Adipocyte (in vitro differentiated cells): ENCODE results near the gene TMC4.
A peak's percentile ranks its signal among the peaks of the same experiment; 100 is the strongest.

Source experiments
- DNase-seq: peaks from one replicate; pipeline ENCODE4 v3.0.0-alpha.2; 2015; ENCODE audit warnings: low read depth
- H3K27me3 ChIP-seq: replicated peaks from 2 replicates; pipeline ENCODE4 v1.7.0; 2013; ENCODE audit warnings: mild to moderate bottlenecking, low read length, moderate library complexity; ENCODE audit not compliant: control insufficient read depth, insufficient read depth
- H3K36me3 ChIP-seq: 2 replicates; pipeline ENCODE4 v1.7.0; 2013; ENCODE audit warnings: low read length, mild to moderate bottlenecking, moderate library complexity; ENCODE audit not compliant: control insufficient read depth, insufficient read depth, severe bottlenecking
- H3K4me1 ChIP-seq: 2 replicates; pipeline ENCODE4 v1.7.0; 2013; ENCODE audit warnings: mild to moderate bottlenecking, low read length, moderate library complexity; ENCODE audit not compliant: control insufficient read depth, insufficient read depth
- H3K4me3 ChIP-seq: 2 replicates; pipeline ENCODE4 v1.7.0; 2013; ENCODE audit warnings: mild to moderate bottlenecking, low read length, moderate library complexity
- H3K9ac ChIP-seq: 2 replicates; pipeline ENCODE4 v1.7.0; 2013; ENCODE audit warnings: mild to moderate bottlenecking, low read length, moderate library complexity
- H3K9me3 ChIP-seq: 2 replicates; pipeline ENCODE4 v1.7.0; 2013; ENCODE audit warnings: mild to moderate bottlenecking, low read length, moderate library complexity; ENCODE audit not compliant: control insufficient read depth

TMC4 gene

DNA sequence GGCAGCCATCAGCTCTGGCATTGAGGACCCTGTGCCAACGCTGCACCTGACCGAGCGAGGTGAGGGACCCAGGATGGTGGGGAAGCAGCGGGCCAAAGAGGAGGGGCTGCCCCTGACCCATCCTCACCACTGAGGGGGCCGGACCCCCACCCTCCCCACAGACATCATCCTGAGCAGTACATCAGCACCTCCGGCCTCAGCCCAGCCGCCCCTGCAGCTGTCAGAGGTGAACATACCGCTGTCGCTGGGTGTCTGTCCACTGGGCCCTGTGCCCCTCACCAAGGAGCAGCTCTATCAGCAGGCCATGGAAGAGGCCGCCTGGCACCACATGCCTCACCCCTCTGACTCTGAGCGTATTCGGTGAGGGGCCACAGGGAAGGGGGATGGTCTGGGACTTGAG lies 20.7 kb downstream of the TMC4 start:
- Histone ChIP-seq H3K4me1 (peaks cover 21% of the 10 kb centered on the region), H3K36me3 (peaks cover 85% of the 10 kb centered on the region), H3K27me3 (no peaks in the 10 kb centered on the region), H3K9me3 (no peaks in the 10 kb centered on the region), H3K4me3 (no peak overlapping the region), H3K9ac (no peak overlapping the region)
- no peak for DNase-seq

DNA sequence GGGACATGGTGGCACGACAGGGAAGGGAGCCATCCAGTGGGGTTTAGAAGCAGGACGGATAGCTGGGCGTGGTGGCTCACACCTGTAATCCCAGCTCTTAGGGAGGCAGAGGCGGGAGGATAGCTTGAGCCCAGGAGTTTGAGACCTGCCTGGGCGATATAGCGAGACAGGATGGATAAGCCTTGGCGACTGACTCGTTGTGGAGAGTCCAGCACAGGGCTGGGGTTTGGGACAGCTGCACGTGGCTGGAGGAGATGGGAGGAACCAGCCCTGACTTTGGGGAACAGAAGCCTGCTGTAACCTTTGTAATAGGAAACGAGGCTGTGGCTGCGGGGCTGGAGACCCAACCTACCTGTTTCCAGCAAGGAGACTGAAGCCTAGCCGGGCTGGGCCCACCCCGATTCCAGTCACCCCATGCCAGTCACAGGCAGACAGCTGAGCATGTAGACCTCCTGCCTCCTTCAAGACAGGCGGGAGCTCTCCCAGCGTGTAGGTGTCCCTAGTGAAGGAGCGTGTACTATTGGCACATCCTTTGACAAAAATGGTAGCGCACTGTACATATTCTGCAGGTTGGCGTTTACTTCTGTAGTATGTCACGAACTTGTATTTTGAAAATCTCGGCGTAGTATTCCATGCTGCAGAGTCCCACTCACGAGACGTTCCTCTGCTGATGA lies 21.5 kb downstream of the TMC4 start:
- no peak for DNase-seq
- H3K36me3 ChIP-seq = peaks cover 86% of the 10 kb centered on the region
- no peak overlapping the region for H3K4me3 ChIP-seq
- H3K27me3 ChIP-seq = no peaks in the 10 kb centered on the region
- peaks cover 21% of the 10 kb centered on the region for H3K4me1 ChIP-seq
- H3K9ac ChIP-seq = no peak overlapping the region
- no peaks in the 10 kb centered on the region for H3K9me3 ChIP-seq

- H3K36me3 ChIP-seq = peaks cover 86% of the 10 kb centered on the region
- no peak overlapping the region for H3K4me3 ChIP-seq
- no peaks in the 10 kb centered on the region for H3K27me3 ChIP-seq
- peaks cover 13% of the 10 kb centered on the region for H3K4me1 ChIP-seq
- no peak for DNase-seq
- H3K9ac ChIP-seq = no peak overlapping the region
- H3K9me3 ChIP-seq = no peaks in the 10 kb centered on the region
Observed at GRCh38 chr19:54149021-54149812, 23.7 kb downstream of the TMC4 start.

DNA sequence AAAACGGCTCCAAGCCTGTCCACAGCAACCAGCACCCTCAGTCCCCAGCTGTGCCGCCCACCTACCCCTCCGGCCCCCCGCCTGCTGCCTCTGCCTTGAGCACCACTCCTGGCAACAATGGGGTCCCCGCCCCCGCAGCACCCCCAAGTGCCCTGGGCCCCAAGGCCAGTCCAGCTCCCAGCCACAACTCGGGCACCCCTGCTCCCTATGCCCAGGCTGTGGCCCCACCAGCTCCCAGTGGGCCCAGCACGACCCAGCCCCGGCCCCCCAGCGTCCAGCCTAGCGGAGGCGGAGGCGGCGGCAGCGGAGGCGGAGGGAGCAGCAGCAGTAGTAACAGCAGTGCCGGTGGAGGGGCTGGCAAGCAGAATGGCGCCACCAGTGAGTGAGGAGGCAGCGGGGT lies 24.8 kb downstream of the TMC4 start:
- peaks cover 88% of the 10 kb centered on the region for H3K36me3 ChIP-seq
- H3K9me3 ChIP-seq = no peaks in the 10 kb centered on the region

GRCh38 chr19:54147676-54148075 lies 25.3 kb downstream of the TMC4 start:
- H3K4me1 ChIP-seq = no peaks in the 10 kb centered on the region
- H3K36me3 ChIP-seq = peaks cover 88% of the 10 kb centered on the region
- no peak overlapping the region for H3K9ac ChIP-seq
- H3K27me3 ChIP-seq = no peaks in the 10 kb centered on the region
- DNase-seq = no peak
- no peaks in the 10 kb centered on the region for H3K9me3 ChIP-seq
- H3K4me3 ChIP-seq = no peak overlapping the region

More for the DNA sequence above, 24.8 kb downstream of the TMC4 start:
- peaks cover 2% of the 10 kb centered on the region for H3K4me1 ChIP-seq
- no peaks in the 10 kb centered on the region for H3K27me3 ChIP-seq
- no peak overlapping the region for H3K9ac ChIP-seq
- DNase-seq = no peak
- H3K4me3 ChIP-seq = no peak overlapping the region

GRCh38 chr19:54145541-54146158 lies 27.3 kb downstream of the TMC4 start:
- no peak overlapping the region for H3K9ac ChIP-seq
- H3K36me3 ChIP-seq = peaks cover 73% of the 10 kb centered on the region

GRCh38 chr19:54142166-54142780 lies 30.7 kb downstream of the TMC4 start:
- H3K4me1 ChIP-seq = peaks cover 7% of the 10 kb centered on the region
- no peaks in the 10 kb centered on the region for H3K27me3 ChIP-seq
- no peak overlapping the region for H3K4me3 ChIP-seq
- no peak overlapping the region for H3K9ac ChIP-seq
- DNase-seq = no peak
- H3K36me3 ChIP-seq = peaks cover 50% of the 10 kb centered on the region
- no peaks in the 10 kb centered on the region for H3K9me3 ChIP-seq

More at GRCh38 chr19:54145541-54146158, 27.3 kb downstream of the TMC4 start:
- Histone ChIP-seq H3K4me1 (no peaks in the 10 kb centered on the region), H3K9me3 (no peaks in the 10 kb centered on the region), H3K27me3 (no peaks in the 10 kb centered on the region), H3K4me3 (no peak overlapping the region)
- DNase-seq = no peak

GRCh38 chr19:54141356-54141755 lies 31.6 kb downstream of the TMC4 start:
- Histone ChIP-seq H3K4me3 (no peak overlapping the region), H3K27me3 (no peaks in the 10 kb centered on the region), H3K9ac (no peak overlapping the region), H3K4me1 (peaks cover 10% of the 10 kb centered on the region), H3K36me3 (peaks cover 40% of the 10 kb centered on the region), H3K9me3 (no peaks in the 10 kb centered on the region)
- no peak for DNase-seq

DNA sequence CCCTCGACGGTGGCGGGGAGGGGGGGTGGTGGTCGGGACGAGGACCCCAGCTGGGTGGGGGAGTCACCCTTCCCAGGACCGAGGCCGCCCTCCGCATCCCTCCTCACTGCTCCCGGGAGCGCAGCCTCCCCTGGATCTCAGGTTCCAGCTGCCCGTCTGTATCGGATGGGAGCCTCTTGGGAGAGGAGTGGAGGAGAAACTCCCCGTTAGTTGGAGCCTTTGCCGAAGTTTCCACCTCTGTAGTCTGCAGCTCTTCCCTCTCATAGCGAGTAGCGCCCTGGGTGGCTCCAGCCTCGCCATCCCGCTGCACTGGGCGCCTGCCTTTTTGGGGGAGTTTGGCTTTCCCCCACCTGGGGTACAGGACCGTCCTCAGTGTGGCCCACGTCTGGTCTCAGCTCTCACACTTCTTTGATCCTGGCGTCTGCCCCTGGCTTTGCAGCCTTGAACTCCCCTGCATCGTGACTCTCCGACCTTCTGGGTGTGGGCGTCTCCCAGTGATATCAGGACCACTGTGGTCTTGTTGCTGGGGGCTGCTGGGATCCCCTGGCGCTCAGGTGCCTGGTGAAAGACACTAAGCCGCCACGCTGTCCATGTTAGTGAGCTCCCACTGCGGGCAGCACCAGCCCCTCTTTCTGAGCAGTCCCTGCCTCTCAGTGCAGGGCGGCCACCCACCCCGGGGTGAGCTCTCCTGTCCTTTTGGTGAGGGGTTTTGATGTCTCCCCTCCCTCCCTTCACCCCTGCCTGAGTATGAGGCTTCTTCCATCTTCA lies 34.3 kb downstream of the TMC4 start:
- peak; percentile 37 for DNase-seq
- H3K36me3 ChIP-seq = peaks cover 14% of the 10 kb centered on the region

DNA sequence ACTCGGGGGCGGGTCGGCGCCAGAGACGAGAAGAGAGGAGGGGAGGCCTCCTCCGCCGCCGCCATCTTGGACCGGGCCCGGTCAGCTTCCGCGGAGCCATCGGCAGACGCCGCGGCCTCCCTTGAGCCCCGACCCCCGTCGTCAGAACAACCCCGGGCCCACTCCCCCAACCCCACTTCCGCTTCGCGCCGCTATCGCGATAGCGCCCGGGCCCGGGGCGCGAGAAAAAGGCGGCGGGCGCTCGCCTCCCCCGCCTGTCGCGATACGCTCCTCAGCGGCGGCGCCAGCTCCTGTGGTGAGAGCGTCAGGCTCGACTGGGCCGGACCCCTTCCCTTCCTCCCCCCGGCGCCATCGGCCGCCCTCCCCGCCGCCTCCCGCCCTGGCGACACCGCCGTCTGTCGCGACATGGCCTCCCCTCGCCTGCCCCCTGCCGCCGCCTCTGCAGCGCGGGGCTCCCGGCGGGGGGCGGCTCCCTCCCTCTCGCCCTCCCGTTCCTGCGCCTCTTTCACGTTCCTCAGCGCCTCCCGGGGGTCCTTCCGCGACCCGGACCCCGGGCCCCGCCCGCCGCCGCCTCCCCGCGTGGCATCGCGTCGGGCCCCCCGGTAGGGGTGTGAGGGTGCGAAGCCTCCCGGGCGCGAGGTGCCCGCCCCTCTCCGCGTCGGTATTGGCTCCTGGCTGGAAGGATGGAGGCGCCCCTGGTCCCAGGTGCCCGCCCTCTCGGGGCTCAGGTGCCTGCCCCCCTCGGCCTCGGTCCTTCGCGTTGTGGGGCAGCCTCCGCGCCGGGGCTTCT lies 35.1 kb downstream of the TMC4 start, which contains the start of gene CNOT3:
TSS of gene CNOT3 (plus strand) at position 64 of the 790 bp plus-strand sequence. CDS start 5,217 bp downstream, outside the sequence.
- H3K4me1 ChIP-seq = peaks cover 17% of the 10 kb centered on the region
- peaks cover 6% of the 10 kb centered on the region for H3K36me3 ChIP-seq
- H3K9me3 ChIP-seq = no peaks in the 10 kb centered on the region
- peak within 1 kb of the TSS; percentile 88 for H3K9ac ChIP-seq
- H3K27me3 ChIP-seq = peaks cover 2% of the 10 kb centered on the region
- H3K4me3 ChIP-seq = peak within 1 kb of the TSS; percentile 77
- peak; percentile 58 for DNase-seq

More for the DNA sequence above, 34.3 kb downstream of the TMC4 start:
- Histone ChIP-seq H3K9me3 (no peaks in the 10 kb centered on the region), H3K27me3 (no peaks in the 10 kb centered on the region), H3K4me1 (peaks cover 17% of the 10 kb centered on the region), H3K9ac (peak overlapping the region; percentile 88), H3K4me3 (peak overlapping the region; percentile 74)
